Measurements from ENCODE around the gene MRAS.

Gene MRAS

DNA sequence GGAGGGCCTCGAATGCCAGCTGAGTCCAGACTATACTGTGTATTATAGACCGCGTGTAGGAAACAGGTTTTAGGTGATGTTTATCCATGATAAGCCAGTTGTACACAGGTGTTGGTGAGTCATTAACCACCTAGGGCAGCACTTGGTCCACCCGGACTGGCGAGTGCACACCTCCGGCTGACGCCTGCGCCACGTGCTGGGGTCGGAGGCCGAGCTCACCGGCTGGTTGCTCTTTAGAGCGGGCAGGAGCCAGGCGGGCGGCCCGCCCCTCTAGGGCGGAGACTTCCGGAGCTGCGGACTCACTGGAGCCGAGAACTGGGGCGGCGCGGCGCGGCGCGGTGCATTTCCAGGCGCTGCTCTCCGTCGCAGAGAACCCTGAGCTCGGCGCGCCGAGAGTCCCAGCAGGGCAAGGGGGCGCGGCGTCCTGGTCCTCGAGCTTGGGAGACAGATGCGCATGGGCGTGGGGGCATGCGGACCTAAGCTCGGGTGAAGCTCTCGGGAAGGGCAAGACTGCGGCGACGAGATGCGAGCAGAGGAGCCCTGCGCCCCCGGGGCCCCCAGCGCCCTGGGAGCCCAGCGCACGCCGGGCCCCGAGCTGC lies 86.0 kb downstream of the MRAS start, which contains the start of gene ESYT3:
ESYT3 (plus strand) TSS at position 341 of the 599 bp plus-strand sequence; CDS start at position 524, 183 bp downstream.
- no peaks in the 10 kb centered on the region for H3K79me2 ChIP-seq (ENCODE audit: control insufficient read depth, low read length)
- no peaks in the 10 kb centered on the region for H3K4me1 ChIP-seq (ENCODE audit: control insufficient read depth, low read length)
- H3K36me3 ChIP-seq (ENCODE audit: control insufficient read depth, low read length) = no peaks in the 10 kb centered on the region
- no peaks in the 10 kb centered on the region for H3F3A ChIP-seq (ENCODE audit: control insufficient read depth, insufficient read depth)
- no peak within 1 kb of the TSS for H3K4me2 ChIP-seq (ENCODE audit: low read length)
- H3K27me3 ChIP-seq (ENCODE audit: control insufficient read depth, low read length) = peaks cover 2% of the 10 kb centered on the region; the same call in 1 of the 2 replicates
- H3K9me2 ChIP-seq (replicated peaks; ENCODE audit: control insufficient read depth, low read length) = no peaks in the 10 kb centered on the region
- H3K9me3 ChIP-seq (ENCODE audit: control insufficient read depth, insufficient read depth, low read length) = no peaks in the 10 kb centered on the region
- no peak within 1 kb of the TSS for H3K27ac ChIP-seq (ENCODE audit: low read depth, low read length)
- H3K4me3 ChIP-seq (ENCODE audit: low read length) = no peak within 1 kb of the TSS
- no peaks in the 10 kb centered on the region for H4K20me1 ChIP-seq (ENCODE audit: control insufficient read depth, insufficient read depth, low read depth, low read length)
- no peak for TF ChIP-seq EZH2phosphoT487 (IDR thresholded peaks at IDR 0.05; ENCODE audit: borderline replicate concordance, low read length)
- TF ChIP-seq, protein P1, sequence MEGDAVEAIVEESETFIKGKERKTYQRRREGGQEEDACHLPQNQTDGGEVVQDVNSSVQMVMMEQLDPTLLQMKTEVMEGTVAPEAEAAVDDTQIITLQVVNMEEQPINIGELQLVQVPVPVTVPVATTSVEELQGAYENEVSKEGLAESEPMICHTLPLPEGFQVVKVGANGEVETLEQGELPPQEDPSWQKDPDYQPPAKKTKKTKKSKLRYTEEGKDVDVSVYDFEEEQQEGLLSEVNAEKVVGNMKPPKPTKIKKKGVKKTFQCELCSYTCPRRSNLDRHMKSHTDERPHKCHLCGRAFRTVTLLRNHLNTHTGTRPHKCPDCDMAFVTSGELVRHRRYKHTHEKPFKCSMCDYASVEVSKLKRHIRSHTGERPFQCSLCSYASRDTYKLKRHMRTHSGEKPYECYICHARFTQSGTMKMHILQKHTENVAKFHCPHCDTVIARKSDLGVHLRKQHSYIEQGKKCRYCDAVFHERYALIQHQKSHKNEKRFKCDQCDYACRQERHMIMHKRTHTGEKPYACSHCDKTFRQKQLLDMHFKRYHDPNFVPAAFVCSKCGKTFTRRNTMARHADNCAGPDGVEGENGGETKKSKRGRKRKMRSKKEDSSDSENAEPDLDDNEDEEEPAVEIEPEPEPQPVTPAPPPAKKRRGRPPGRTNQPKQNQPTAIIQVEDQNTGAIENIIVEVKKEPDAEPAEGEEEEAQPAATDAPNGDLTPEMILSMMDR (IDR thresholded peaks at IDR 0.05; ENCODE audit: low read depth, low read length, poor library complexity, severe bottlenecking) = no peak

DNA sequence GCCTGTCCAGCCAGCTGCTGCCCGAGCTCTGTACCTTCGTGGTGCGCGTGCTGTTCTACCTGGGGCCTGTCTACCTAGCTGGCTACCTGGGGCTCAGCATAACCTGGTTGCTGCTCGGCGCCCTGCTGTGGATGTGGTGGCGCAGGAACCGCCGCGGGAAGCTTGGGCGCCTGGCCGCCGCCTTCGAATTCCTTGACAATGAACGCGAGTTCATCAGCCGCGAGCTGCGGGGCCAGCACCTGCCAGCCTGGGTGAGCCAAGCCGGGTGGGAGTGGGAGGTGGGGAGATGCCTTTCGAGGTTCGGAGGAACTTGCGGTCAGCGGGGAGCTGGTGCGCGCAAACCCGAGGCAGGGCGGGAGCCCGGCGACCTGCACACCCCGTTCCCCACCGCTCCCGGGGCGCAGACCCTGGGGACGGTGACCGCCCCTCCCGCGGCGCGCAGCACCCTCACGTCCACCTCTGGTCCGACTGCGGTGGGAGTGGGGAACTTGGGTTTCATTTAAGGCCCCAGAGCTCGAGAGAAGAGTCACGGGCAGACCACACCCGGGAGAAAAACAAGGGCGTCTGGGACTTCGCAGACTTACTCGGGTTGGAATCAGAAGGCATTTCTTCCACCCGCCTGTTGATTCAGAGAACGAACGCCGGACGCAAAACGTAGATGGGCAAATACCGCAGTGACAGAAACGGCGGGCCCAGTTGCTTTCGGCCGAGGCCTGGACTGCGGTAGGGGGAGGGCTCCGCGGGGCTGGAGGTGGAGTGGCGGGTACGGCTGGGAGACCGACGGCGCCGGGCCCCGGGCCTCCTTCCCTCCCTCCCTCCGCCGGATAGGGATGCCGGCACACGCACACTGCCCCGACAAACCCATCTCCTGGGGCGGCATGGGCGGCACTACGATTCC lies 86.7 kb downstream of the MRAS start:
- TF ChIP-seq, protein P1 (IDR thresholded peaks at IDR 0.05; ENCODE audit: low read depth, low read length, poor library complexity, severe bottlenecking) = no peak
- no peak for TF ChIP-seq EZH2phosphoT487 (IDR thresholded peaks at IDR 0.05; ENCODE audit: borderline replicate concordance, low read length)
- Histone ChIP-seq H3K27me3 (ENCODE audit: control insufficient read depth, low read length) (peaks cover 2% of the 10 kb centered on the region; the same call in 1 of the 2 replicates), H3K4me1 (ENCODE audit: control insufficient read depth, low read length) (no peaks in the 10 kb centered on the region), H3K9me3 (ENCODE audit: control insufficient read depth, insufficient read depth, low read length) (no peaks in the 10 kb centered on the region), H3K36me3 (ENCODE audit: control insufficient read depth, low read length) (no peaks in the 10 kb centered on the region), H3K27ac (ENCODE audit: low read depth, low read length) (no peak overlapping the region), H3K79me2 (ENCODE audit: control insufficient read depth, low read length) (no peaks in the 10 kb centered on the region), H4K20me1 (ENCODE audit: control insufficient read depth, insufficient read depth, low read depth, low read length) (no peaks in the 10 kb centered on the region), H3K9me2 (replicated peaks; ENCODE audit: control insufficient read depth, low read length) (no peaks in the 10 kb centered on the region), H3F3A (ENCODE audit: control insufficient read depth, insufficient read depth) (no peaks in the 10 kb centered on the region), H3K4me2 (ENCODE audit: low read length) (no peak overlapping the region), H3K4me3 (ENCODE audit: low read length) (no peak overlapping the region)

DNA sequence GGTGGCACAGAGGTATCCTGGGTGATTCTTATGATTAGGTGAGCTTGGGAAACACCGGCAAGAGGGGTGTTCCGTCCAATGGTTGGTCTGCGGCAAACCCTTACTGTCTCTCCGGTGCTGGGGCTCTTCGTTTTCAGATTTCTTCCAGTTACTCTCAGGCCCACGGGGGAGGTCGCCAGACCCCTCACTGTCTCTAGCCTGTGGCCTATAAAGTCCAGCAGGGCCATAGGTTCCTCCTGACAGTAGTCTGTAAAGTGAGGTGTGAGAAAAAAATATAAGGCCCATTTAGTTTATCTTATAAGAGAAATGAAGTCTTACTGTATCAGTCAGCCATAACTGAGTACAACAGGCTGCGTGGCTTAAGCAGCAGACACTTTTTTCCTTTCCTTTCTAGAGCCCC lies 87.5 kb downstream of the MRAS start:
- no peak overlapping the region for H3K4me2 ChIP-seq (ENCODE audit: low read length)

More for the DNA sequence above, 87.5 kb downstream of the MRAS start:
- Histone ChIP-seq H3K27ac (ENCODE audit: low read depth, low read length) (no peak overlapping the region), H3K9me3 (ENCODE audit: control insufficient read depth, insufficient read depth, low read length) (no peaks in the 10 kb centered on the region), H3F3A (ENCODE audit: control insufficient read depth, insufficient read depth) (no peaks in the 10 kb centered on the region), H3K79me2 (ENCODE audit: control insufficient read depth, low read length) (no peaks in the 10 kb centered on the region), H3K4me1 (ENCODE audit: control insufficient read depth, low read length) (no peaks in the 10 kb centered on the region), H3K9me2 (replicated peaks; ENCODE audit: control insufficient read depth, low read length) (no peaks in the 10 kb centered on the region), H3K36me3 (ENCODE audit: control insufficient read depth, low read length) (no peaks in the 10 kb centered on the region), H4K20me1 (ENCODE audit: control insufficient read depth, insufficient read depth, low read depth, low read length) (no peaks in the 10 kb centered on the region), H3K27me3 (ENCODE audit: control insufficient read depth, low read length) (peaks cover 2% of the 10 kb centered on the region; the same call in 1 of the 2 replicates), H3K4me3 (ENCODE audit: low read length) (no peak overlapping the region)
- TF ChIP-seq, protein P1 (IDR thresholded peaks at IDR 0.05; ENCODE audit: low read depth, low read length, poor library complexity, severe bottlenecking) = no peak
